H1 (cell line): ENCODE measurements around the gene SLC38A8. TPM values are rescaled to one million over a fixed set of nuclear protein-coding genes. Genes with fewer than 3 reads are reported as not detected.

Experiments used
- CHD7 ChIP-seq: fragments of 300-600 bp; sonication (generic); IDR thresholded peaks from 2 replicates; pipeline ENCODE4 v1.7.1; 2012; ENCODE audit warnings: low read length, moderate library complexity, mild to moderate bottlenecking, inconsistent platforms; ENCODE audit not compliant: insufficient replicate concordance
- CTCF ChIP-seq, 3 experiments: IDR thresholded peaks; 1 replicate in 2 of 3; 2 replicates in 1 of 3; pipeline versions ENCODE4 v1.5.1 to v1.6.1; 2011; ENCODE audit warnings: low read length in 3 of 3, mild to moderate bottlenecking in 3 of 3, inconsistent platforms in 2 of 3, low read depth in 1 of 3, moderate library complexity in 1 of 3; ENCODE audit not compliant: insufficient read depth in 1 of 3; ENCODE audit errors: control extremely low read depth in 1 of 3
- E2F6 ChIP-seq: IDR thresholded peaks from 2 replicates; pipeline ENCODE4 v1.6.1; 2012; ENCODE audit warnings: inconsistent platforms
- SP1 ChIP-seq: IDR thresholded peaks from 2 replicates; pipeline ENCODE4 v1.6.1; 2011; ENCODE audit warnings: low read depth, low read length
- SP4 ChIP-seq: IDR thresholded peaks from 2 replicates; pipeline ENCODE4 v1.6.1; 2012; ENCODE audit warnings: low read length, inconsistent platforms
- TAF7 ChIP-seq: optimal IDR thresholded peaks from 2 replicates; pipeline ENCODE3; 2011; ENCODE audit warnings: low read depth, mild to moderate bottlenecking, inconsistent platforms, low read length, moderate library complexity, borderline replicate concordance
- polyA plus RNA-seq, 7 experiments: library from polyadenylated mRNA; depleted of rRNA in 3 of 7; stranded (reverse) in 5 of 7; unstranded in 2 of 7; fragments of >200 nt in 5 of 7; fragments of 200-250 nt in 2 of 7; gene quantifications; 1 replicate in 5 of 7; 2 replicates in 1 of 7; 4 replicates in 1 of 7; pipeline versions ENCODE4 v1.2.1 to v1.2.3, GENCODE V29; 2011 to 2013; ENCODE audit warnings: missing spikeins in 2 of 7, mixed read lengths in 2 of 7
- total RNA-seq: library from RNA; stranded (reverse); fragmentation: NEBNext Ultra II Directional; extraction: Animal tissue kit (Norgen Biotek cat#: 25700); gene quantifications from 2 replicates; pipeline ENCODE4 v1.2.1, GENCODE V29; 2021

SLC38A8 gene
- total and polyA plus RNA-seq, 2 of the 8 experiments (the other 6 are each of a cell fraction or from before 2014, with no cell fraction given): 0.08 TPM; not detected in 1

- TF ChIP-seq CTCF (IDR thresholded peaks at IDR 0.05; ENCODE audit: control extremely low read depth in 1 of 3, insufficient read depth in 1 of 3, low read depth in 1 of 3, low read length in 3 of 3) (no peak), TAF7 (no peak), SP4 (no peak), CHD7 (no peak), SP1 (no peak), E2F6 (no peak)
- TF ChIP-seq, all 59 proteins: peak for 0
Observed at GRCh38 chr16:83978401-83978904, 64.1 kb downstream of the SLC38A8 start (continued).
